Fibroblast of mammary gland (primary cell): ENCODE data around the gene WDR18.

Experiments used
- DNase-seq: peaks from one replicate; pipeline ENCODE4 v3.0.0-alpha.2; 2010; ENCODE audit warnings: low read depth
- H3K4me3 ChIP-seq: 2 replicates; pipeline ENCODE4 v1.5.1; 2011; ENCODE audit warnings: low read depth, mild to moderate bottlenecking, low read length, moderate library complexity; ENCODE audit not compliant: control insufficient read depth
- TF ChIP-seq, protein P1 (sequence below): conservative IDR thresholded peaks from 2 replicates; pipeline ENCODE4 v1.5.1; 2011; ENCODE audit warnings: low read depth, low read length, inconsistent platforms; ENCODE audit not compliant: control insufficient read depth, insufficient read depth

The WDR18 gene

DNA sequence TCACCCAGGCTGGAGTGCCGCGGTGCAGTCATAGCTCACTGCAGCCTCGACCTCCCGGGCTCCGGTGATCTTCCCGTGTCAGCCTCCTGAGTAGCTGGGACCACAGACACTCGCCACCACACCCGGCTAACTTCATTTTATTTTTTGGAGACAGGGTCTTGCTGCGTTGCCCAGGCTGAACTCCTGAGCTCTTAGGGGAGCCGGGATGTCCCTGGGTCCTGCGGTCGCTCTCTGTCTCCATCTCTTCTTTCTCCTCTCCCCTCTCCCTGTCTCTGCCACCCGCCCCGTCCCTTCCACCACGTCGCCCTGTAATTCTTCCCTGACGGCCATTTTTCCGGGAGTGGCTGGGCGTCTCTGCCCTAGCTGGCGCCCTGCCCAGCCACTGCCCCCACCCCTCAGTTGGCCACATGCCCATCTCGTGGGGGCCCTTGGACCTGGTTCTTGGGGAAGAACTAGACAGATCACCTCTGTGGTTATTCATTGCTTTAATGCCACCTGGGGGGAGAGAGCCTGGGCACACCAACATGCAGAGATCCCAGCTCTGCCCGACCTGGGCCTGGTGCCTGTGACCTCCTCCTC is 39.4 kb upstream of the WDR18 start:
- H3K4me3 ChIP-seq, result no peak overlapping the region
- TF ChIP-seq, protein P1, sequence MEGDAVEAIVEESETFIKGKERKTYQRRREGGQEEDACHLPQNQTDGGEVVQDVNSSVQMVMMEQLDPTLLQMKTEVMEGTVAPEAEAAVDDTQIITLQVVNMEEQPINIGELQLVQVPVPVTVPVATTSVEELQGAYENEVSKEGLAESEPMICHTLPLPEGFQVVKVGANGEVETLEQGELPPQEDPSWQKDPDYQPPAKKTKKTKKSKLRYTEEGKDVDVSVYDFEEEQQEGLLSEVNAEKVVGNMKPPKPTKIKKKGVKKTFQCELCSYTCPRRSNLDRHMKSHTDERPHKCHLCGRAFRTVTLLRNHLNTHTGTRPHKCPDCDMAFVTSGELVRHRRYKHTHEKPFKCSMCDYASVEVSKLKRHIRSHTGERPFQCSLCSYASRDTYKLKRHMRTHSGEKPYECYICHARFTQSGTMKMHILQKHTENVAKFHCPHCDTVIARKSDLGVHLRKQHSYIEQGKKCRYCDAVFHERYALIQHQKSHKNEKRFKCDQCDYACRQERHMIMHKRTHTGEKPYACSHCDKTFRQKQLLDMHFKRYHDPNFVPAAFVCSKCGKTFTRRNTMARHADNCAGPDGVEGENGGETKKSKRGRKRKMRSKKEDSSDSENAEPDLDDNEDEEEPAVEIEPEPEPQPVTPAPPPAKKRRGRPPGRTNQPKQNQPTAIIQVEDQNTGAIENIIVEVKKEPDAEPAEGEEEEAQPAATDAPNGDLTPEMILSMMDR, result no peak
- no peak for DNase-seq

DNA sequence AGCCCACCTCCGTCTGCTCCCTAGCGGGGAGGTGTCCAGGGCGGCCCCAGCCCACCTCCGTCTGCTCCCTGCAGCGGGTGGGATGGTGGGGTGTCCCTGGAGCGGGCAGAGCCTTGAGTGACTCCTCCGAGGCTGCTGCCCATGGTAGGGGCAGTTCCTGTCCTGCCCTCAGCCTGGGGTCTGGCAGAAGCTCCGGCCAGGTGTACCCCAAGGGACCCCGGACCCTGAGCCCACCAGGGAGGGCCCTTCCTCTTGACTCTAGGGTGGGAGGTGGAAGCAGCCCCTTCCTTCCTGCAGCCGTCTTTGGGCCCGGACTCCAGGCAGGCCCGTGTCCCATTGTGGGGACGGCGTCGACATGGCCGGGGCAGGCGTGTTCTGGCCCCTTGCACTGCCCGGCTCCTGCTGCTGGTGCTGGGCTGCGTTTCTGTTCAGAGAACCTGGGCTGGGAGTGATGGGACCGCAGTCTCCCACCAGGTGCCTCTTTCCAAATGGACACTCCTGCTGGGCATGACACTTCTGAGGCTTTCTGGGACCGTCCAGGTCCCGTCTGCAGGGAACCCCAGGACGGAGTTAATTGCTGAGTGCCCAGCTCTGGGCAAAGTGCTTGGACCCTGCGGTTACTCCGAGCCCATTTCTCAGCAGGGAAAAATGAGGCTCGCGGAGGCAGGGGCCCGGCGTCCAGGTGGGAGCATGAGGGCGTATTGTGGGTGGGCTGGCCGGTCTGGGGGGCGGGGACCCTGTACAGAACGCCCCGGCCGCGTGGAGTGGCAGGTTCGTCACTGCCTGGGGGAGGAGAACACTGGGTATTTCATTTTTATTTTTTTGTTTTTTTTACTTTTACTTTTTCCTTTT is 38.5 kb upstream of the WDR18 start:
- H3K4me3 ChIP-seq, result no peak overlapping the region
- no peak for DNase-seq
- TF ChIP-seq, protein P1, result no peak

DNA sequence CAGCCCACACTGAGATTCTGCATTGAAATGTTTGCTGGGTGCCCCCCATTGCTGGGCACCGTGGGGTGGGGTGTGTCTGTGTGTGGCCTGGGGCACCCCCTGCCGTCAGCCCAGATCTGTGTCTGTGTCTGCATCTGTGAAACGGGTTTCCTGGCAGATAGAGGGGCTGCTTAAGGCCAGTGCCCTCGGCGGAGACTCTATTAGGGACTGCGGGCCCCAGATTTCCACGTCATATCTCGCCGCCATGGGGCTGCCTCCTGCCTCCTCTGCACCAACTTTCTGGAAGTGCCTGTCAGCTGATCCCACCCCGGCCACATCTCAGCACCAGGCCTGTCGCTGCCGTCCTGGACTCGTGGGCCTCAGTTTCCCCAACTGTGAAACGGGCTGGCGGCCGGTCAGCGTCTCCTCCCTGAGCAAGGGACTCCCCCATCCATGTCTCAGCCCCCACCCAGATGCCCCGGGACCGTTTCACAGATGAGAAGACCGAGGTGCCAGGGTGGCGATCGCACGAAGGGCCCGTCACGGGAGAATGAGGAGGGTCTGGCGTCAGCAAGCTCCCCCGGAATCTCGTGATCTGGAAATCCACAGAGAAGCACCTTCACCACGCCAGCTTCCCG is 36.9 kb upstream of the WDR18 start:
- H3K4me3 ChIP-seq, result no peak overlapping the region
- no peak for DNase-seq
- TF ChIP-seq, protein P1, result no peak

DNA sequence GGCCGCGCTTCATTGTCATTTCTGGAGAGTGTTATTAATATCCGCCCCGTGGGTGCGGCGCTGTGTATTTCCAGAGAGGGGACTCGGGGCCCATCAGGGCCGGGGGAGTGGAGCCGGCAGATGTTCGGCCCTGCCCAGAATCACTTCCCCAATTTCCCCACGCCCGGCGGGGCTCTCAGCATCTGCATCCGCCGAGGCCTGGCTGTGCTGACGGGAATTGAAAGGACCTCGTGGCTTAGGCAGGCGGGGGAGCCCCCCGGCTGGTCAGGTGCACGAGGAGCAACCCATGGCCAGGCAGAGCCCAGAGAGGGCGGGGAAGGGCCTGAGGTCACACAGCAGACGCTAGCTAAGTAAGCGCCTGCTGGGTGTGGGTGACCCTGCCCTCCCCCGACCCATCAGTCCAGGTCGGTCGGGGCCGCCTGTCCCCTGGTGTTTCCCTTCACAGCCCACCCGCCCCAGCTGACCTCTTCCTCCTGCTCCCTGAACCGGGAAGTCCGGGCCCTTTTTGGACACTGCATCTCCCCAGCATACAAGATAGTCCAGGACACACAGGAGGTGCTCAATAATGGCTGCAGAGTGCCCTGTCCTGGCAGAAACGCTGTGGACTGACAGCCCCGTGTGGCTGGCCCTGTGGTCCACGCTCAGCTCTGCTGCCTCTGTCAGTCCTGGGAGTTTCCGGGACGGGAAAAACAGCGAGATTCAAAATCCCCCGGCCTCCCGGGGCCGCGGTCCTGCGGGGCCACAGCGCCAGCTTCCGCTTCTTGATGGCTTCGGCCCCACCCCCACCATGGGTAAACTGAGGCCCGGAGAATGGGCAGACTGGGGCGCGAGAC is 36.2 kb upstream of the WDR18 start:
- H3K4me3 ChIP-seq, result no peak overlapping the region
- DNase-seq, result no peak
- TF ChIP-seq, protein P1, result no peak

DNA sequence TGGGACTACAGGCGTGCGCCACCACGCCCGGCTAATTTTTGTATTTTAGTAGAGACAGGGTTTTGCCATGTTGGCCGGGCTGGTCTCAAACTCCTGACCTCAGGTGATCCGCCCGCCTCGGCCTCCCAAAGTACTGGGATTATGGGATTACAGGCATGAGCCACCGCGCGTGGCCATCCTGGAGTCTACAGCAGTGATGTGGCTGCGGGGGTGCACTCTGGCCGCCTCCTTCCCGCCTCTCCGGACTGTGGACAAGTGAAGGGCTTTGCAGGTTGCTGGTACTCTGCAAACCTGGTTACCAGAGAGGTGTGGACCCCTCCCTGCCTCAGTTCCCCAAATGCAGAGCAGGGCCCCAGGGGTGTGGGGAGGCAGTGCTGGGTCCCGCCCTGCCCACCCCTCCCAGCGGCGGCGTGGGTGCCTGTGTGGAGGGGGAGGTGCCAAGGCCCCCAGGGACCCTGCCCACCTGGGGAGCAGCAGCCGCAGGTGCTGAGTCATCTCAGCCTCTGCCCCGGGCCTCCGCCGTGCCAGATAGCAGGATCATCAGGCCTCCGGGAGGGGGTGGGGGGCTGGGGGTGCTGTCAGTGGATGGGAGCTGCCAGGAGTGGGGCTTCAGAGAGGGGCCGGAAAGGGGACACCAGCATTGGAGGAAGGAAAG is 35.2 kb upstream of the WDR18 start:
- no peak for DNase-seq
- no peak overlapping the region for H3K4me3 ChIP-seq
- TF ChIP-seq, protein P1, result no peak
